ENCODE measurements around the gene MSL2. TPM values are rescaled to one million over a fixed set of nuclear protein-coding genes. Genes with fewer than 3 reads are reported as not detected.
A peak's percentile ranks its signal among the peaks of the same experiment; 100 is the strongest.
"Not testable (repeated sequence)": the region's sequence is repeated elsewhere in the genome, so short reads cannot be mapped to it uniquely, and the experiment has no call there.

Gene MSL2
- total and polyA plus RNA-seq, 4 donors = 23.8 to 31.5 (median 27.4) TPM

DNA sequence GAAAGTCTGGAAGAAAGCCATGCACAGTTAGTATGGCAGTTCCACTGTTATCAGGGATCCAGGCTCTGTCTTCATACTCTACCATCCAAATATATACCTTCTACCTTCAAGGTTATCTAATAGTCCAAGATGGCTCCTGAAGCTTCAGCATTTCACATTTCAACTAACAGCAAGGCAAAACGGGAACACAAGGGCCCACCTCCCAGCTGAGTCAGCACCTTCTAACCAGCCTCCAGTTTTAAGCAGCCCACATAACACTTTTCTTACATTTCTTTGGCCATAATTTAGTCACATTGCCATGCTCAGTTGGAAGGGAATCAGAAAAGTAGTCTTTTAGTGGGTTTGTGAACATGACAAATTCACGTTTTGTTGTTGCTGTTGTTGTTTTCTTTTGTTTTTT lies 15.4 kb upstream of the MSL2 start:
- Histone ChIP-seq H3K36me3 (ENCODE audit: control insufficient read depth, insufficient read depth, low read length) (no peaks in the 10 kb centered on the region), H3K27me3 (ENCODE audit: control insufficient read depth, insufficient read depth, low read length) (no peaks in the 10 kb centered on the region), H3K4me1 (ENCODE audit: control insufficient read depth, insufficient read depth, low read length) (no peaks in the 10 kb centered on the region), H3K9me3 (ENCODE audit: control insufficient read depth, insufficient read depth, low read length) (no peaks in the 10 kb centered on the region), H3K4me3 (ENCODE audit: low read depth, low read length) (no peak overlapping the region), H3K27ac (ENCODE audit: low read depth, low read length) (no peak overlapping the region)
- no peak for DNase-seq (ENCODE audit: low read depth in 4 of 6, low spot score in 6 of 6)
- 90% methylated on average over 2 of the region's 2 CpGs for WGBS (ENCODE audit: insufficient coverage)

DNA sequence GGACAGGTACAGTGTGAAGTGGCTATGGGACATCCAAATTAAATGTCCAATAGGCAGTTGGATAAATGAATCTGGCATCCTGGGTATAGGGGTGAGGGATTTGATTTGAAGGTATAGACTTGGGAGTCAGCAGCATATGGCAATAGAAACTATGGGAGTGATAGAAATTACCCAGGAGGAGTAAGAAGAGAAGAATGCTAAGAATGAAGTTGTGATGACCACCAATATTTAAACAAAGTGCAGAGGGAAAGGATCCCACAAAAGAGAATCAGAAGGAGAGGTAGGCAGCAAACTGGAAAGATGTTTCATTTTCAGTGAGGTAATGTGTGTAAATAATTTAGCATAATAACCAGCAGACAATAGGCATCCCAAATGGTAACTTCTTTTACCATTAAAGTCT lies 13.8 kb upstream of the MSL2 start:
- Histone ChIP-seq H3K27ac (ENCODE audit: low read depth, low read length) (no peak overlapping the region), H3K4me3 (ENCODE audit: low read depth, low read length) (no peak overlapping the region), H3K9me3 (ENCODE audit: control insufficient read depth, insufficient read depth, low read length) (no peaks in the 10 kb centered on the region), H3K36me3 (ENCODE audit: control insufficient read depth, insufficient read depth, low read length) (no peaks in the 10 kb centered on the region), H3K4me1 (ENCODE audit: control insufficient read depth, insufficient read depth, low read length) (no peaks in the 10 kb centered on the region), H3K27me3 (ENCODE audit: control insufficient read depth, insufficient read depth, low read length) (no peaks in the 10 kb centered on the region)
- no peak for DNase-seq (ENCODE audit: low read depth in 4 of 6, low spot score in 6 of 6)

DNA sequence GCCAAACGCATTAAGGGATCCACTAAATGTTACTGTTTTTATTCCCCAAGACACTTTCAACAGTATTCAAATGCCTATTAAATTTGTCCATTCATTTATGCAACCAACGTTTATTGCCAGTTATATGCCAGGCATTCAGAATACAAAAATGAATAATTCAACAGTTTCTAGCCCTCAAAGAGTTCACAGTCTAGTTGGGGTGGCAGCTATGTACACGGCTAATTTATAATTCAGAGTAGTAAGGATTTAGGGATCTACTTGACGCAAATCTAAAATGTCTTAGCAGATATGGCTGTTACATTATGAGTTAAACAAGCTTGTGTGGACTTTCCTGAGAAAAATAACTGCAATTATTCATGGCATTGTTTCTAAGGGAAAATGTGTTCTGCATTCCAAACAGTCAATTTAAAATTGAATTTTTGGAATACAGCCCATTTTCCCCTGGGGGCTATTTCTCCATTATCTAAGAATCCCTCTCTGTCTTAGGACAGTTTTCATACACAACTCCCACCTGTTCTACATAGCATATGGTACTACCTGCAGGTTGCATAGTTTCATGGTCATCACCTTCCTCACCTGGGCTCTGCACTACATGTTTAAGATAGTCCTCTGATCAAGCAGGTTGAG lies 11.5 kb upstream of the MSL2 start:
- no peaks in the 10 kb centered on the region for H3K27me3 ChIP-seq (ENCODE audit: control insufficient read depth, insufficient read depth, low read length)
- H3K4me3 ChIP-seq (ENCODE audit: low read depth, low read length) = no peak overlapping the region
- DNase-seq (ENCODE audit: low read depth in 4 of 6, low spot score in 6 of 6) = peak in 2 of 6 donors; percentile 56 to 62
- no peaks in the 10 kb centered on the region for H3K4me1 ChIP-seq (ENCODE audit: control insufficient read depth, insufficient read depth, low read length)
- no peaks in the 10 kb centered on the region for H3K9me3 ChIP-seq (ENCODE audit: control insufficient read depth, insufficient read depth, low read length)
- no CpG with 5 or more reads among the region's 4 CpGs for WGBS (ENCODE audit: insufficient coverage)
- no peak overlapping the region for H3K27ac ChIP-seq (ENCODE audit: low read depth, low read length)
- no peaks in the 10 kb centered on the region for H3K36me3 ChIP-seq (ENCODE audit: control insufficient read depth, insufficient read depth, low read length)

DNA sequence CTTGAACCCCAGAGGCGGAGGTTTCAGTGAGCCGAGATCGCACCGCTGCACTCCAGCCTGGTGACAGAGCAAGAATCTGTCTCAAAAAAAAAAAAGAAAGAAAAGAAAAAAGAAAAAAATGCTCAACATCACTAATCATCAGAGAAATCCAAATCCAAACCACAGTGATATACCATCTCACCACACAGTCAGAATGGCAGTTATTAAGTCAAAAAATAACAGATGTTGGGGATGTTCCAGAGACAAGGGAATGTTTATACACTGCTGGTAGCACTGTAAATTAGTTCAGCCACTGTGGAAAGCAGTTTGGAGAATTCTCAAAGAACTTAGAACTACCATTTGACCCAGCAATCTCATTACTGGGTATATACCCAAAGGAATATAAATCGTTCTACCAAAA lies 3.1 kb upstream of the MSL2 start:
- H3K27ac ChIP-seq (ENCODE audit: low read depth, low read length); DNase-seq (ENCODE audit: low read depth in 4 of 6, low spot score in 6 of 6); H3K27me3 ChIP-seq (ENCODE audit: control insufficient read depth, insufficient read depth, low read length); H3K36me3 ChIP-seq (ENCODE audit: control insufficient read depth, insufficient read depth, low read length); H3K4me3 ChIP-seq (ENCODE audit: low read depth, low read length); H3K4me1 ChIP-seq (ENCODE audit: control insufficient read depth, insufficient read depth, low read length); H3K9me3 ChIP-seq (ENCODE audit: control insufficient read depth, insufficient read depth, low read length): not testable (repeated sequence)
- 100% methylated on average over 4 of the region's 5 CpGs for WGBS (ENCODE audit: insufficient coverage)

DNA sequence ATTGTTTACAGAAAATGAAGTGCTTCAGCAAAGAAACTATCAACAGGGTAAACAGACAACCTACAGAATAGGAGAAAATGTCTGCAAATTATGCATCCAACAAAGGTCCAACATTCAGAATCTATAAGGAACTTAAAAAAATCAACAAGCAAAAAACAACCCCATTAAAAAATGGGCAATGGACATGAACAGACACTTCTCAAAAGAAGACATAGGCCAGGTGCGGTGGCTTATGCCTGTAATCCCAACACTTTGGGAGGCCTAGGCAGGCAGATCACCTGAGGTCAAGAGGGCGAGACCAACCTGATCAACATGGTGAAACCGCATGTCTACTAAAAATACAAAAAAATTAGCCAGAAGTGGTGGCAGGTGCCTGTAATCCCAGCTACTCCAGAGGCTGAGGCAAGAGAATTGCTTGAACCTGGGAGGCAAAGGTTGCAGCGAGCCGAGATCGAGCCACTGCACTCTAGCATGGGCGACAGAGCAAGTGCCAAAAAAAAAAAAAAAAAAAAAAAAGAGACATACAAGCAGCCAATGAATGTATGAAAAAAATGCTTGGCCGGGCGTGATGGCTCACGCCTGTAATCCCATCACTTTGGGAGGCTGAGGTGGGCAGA lies 2.4 kb upstream of the MSL2 start:
- not testable (repeated sequence) for DNase-seq (ENCODE audit: low read depth in 4 of 6, low spot score in 6 of 6); H3K36me3 ChIP-seq (ENCODE audit: control insufficient read depth, insufficient read depth, low read length); H3K9me3 ChIP-seq (ENCODE audit: control insufficient read depth, insufficient read depth, low read length); H3K4me3 ChIP-seq (ENCODE audit: low read depth, low read length); H3K27ac ChIP-seq (ENCODE audit: low read depth, low read length); H3K27me3 ChIP-seq (ENCODE audit: control insufficient read depth, insufficient read depth, low read length); H3K4me1 ChIP-seq (ENCODE audit: control insufficient read depth, insufficient read depth, low read length)
- 94% methylated on average over 3 of the region's 10 CpGs for WGBS (ENCODE audit: insufficient coverage)

DNA sequence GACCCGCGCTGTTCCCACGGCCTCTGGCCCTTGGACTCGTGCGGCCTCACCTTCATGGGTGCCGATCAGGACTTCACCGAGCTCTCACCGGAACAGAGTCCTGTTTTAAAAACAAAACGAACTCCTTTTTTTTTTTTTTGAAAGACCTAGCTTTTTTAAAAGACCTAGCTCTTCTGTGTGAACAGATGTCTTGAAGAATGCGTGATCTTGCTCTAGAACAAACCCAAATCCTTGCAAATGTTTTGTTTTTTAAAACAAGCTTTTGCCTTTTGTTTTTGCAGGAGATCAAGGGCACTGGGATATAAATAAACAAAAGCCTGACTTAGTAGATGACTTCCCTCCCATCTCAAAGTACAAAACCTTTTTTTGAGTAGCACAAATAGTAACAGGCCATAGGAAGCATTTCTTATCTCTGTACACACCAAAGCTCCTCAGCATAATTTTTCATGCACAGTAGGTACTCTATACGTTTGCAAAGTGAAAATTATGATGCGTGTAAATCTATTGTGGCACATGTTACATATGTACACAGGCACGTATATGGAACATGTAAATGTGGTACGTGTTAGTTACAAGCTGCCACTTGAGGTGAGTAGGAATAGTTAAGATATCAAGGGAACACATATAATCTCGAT lies 1.1 kb upstream of the MSL2 start:
- Histone ChIP-seq H3K27ac (ENCODE audit: low read depth, low read length) (peak overlapping the region; percentile 99), H3K36me3 (ENCODE audit: control insufficient read depth, insufficient read depth, low read length) (no peaks in the 10 kb centered on the region), H3K4me3 (ENCODE audit: low read depth, low read length) (peak overlapping the region; percentile 86), H3K9me3 (ENCODE audit: control insufficient read depth, insufficient read depth, low read length) (no peaks in the 10 kb centered on the region), H3K27me3 (ENCODE audit: control insufficient read depth, insufficient read depth, low read length) (no peaks in the 10 kb centered on the region), H3K4me1 (ENCODE audit: control insufficient read depth, insufficient read depth, low read length) (peaks cover 5% of the 10 kb centered on the region)
- no peak for DNase-seq (ENCODE audit: low read depth in 4 of 6, low spot score in 6 of 6)
- 0% methylated on average over 7 of the region's 15 CpGs for WGBS (ENCODE audit: insufficient coverage)

DNA sequence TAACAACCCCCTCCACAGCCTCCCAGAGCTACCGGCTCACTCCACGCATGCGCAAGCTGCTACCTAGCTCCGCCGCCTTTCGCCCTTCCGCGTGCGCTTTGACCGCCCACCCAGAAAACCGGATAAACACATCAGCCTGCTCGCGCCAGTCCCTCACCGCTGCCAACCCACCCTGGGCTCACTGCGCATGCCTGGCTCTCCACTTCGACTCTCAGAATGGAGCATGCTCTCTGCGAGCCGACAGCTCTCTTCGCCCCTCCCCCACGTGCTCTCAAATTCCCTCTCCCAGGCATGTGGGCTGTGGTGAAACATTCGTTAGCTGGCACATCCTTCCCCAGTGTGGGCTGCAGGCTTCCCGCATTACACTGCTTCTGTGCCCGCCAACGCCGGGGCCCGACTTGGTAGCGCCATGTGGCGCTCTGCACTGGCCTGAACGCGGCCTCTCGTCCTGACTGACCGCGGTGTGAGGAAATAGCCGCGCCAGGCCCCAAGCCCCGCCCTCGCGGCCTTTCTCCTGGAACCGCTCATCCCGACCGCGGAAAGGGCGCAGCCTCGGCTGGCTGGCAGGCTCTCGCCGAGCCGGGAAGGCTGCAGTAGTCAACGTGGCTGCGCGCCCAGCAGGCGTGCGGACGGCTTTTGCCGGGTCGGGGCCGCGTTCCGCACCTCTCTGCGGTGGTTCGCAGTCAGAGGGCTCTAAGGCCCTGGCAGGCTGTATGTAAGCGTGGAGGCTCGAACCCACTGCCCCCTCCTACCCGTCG lies 445 bp upstream of the MSL2 start:
- peak overlapping the region; percentile 99 for H3K27ac ChIP-seq (ENCODE audit: low read depth, low read length)
- WGBS (ENCODE audit: insufficient coverage) = under 1% methylated on average over 64 of the region's 64 CpGs
- H3K27me3 ChIP-seq (ENCODE audit: control insufficient read depth, insufficient read depth, low read length) = no peaks in the 10 kb centered on the region
- peak; percentile 99 to 100 (median 100) for DNase-seq (ENCODE audit: low read depth in 4 of 6, low spot score in 6 of 6)
- no peaks in the 10 kb centered on the region for H3K9me3 ChIP-seq (ENCODE audit: control insufficient read depth, insufficient read depth, low read length)
- H3K36me3 ChIP-seq (ENCODE audit: control insufficient read depth, insufficient read depth, low read length) = no peaks in the 10 kb centered on the region
- peaks cover 9% of the 10 kb centered on the region for H3K4me1 ChIP-seq (ENCODE audit: control insufficient read depth, insufficient read depth, low read length)
- H3K4me3 ChIP-seq (ENCODE audit: low read depth, low read length) = peak overlapping the region; percentile 86

DNA sequence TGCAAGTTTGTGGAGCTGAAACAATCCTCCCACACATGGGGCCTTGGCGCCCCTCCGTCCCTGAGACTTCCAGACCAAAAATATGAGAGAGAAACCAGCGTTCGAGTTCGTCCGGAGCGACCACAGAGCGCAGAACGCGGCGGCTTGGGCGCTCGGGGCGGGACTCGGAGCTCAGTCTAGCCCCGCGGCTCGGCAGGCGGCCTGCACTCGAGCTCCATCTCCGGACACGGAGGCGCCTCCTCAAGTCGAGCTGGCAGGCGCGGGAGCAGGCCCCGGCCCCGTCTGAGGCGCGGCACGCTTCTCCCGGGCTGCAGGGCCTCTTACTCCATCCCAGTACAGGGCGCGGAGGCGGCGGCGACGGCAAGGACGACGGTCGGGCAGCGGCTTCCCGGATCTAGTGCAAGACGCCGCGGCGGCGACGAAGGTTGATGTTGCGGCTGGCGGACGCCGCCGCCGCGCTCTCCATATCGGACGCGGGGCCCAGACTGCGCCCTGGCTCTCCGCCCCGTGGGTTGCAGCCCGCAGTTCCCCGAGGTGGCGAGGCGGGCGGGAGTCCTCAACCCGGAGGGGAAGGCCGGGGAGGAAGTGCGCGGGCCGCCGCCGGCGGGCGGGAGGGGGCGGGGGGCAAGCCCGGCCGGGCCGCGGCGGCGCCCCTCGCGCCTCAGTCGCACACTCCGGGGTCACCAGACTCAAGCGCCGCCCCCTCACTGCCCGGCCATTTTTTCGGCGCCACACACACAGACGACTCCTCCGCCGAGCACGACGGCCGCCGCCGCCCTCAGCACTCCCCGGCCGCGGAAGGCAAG lies 674 bp downstream of the MSL2 start:
- Histone ChIP-seq H3K27ac (ENCODE audit: low read depth, low read length) (peak overlapping the region; percentile 99), H3K36me3 (ENCODE audit: control insufficient read depth, insufficient read depth, low read length) (no peaks in the 10 kb centered on the region), H3K9me3 (ENCODE audit: control insufficient read depth, insufficient read depth, low read length) (no peaks in the 10 kb centered on the region), H3K4me1 (ENCODE audit: control insufficient read depth, insufficient read depth, low read length) (peaks cover 15% of the 10 kb centered on the region), H3K4me3 (ENCODE audit: low read depth, low read length) (peak overlapping the region; percentile 86), H3K27me3 (ENCODE audit: control insufficient read depth, insufficient read depth, low read length) (no peaks in the 10 kb centered on the region)
- peak in 4 of 6 donors; percentile 57 to 90 (median 76) for DNase-seq (ENCODE audit: low read depth in 4 of 6, low spot score in 6 of 6)
- under 1% methylated on average over 103 of the region's 103 CpGs for WGBS (ENCODE audit: insufficient coverage)

Data from spinal cord (tissue), 10 donors.